Measurements from ENCODE around the gene ENTPD8. TPM values are rescaled to one million over a fixed set of nuclear protein-coding genes. Genes with fewer than 3 reads are reported as not detected.
A peak's percentile ranks its signal among the peaks of the same experiment; 100 is the strongest.

The ENTPD8 gene
- total and polyA plus RNA-seq, 2 of the 4 experiments (the other 2 are of a cell fraction): 0.07 TPM; not detected in 1

- TF ChIP-seq FOS (IDR thresholded peaks at IDR 0.05; ENCODE audit: low read depth, low read length) (no peak), RAD21 (IDR thresholded peaks at IDR 0.05; ENCODE audit: low read length) (no peak), MAZ (IDR thresholded peaks at IDR 0.05; ENCODE audit: borderline replicate concordance, low read depth, low read length) (no peak), RFX5 (IDR thresholded peaks at IDR 0.05; ENCODE audit: low read depth, low read length) (no peak), CTCF (conservative IDR thresholded peaks at IDR 0.05; ENCODE audit: low read depth, low read length) (no peak), CHD1 (IDR thresholded peaks at IDR 0.05; ENCODE audit: low read depth, low read length) (no peak), SMC3 (IDR thresholded peaks at IDR 0.05; ENCODE audit: low read depth, low read length) (no peak), MXI1 (IDR thresholded peaks at IDR 0.05; ENCODE audit: borderline replicate concordance, low read depth, low read length) (no peak), RCOR1 (IDR thresholded peaks at IDR 0.05; ENCODE audit: insufficient replicate concordance, low read length) (no peak), NFE2L2 (IDR thresholded peaks at IDR 0.05; ENCODE audit: low read depth, low read length) (no peak)
- TF ChIP-seq, protein P1, sequence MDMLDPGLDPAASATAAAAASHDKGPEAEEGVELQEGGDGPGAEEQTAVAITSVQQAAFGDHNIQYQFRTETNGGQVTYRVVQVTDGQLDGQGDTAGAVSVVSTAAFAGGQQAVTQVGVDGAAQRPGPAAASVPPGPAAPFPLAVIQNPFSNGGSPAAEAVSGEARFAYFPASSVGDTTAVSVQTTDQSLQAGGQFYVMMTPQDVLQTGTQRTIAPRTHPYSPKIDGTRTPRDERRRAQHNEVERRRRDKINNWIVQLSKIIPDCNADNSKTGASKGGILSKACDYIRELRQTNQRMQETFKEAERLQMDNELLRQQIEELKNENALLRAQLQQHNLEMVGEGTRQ (IDR thresholded peaks at IDR 0.05; ENCODE audit: low read depth, low read length): no peak
- Histone ChIP-seq H3K4ac (ENCODE audit: low read depth, low read length) (no peak overlapping the region), H3K4me1 (ENCODE audit: control insufficient read depth, insufficient read depth, low read length) (peaks cover 2% of the 10 kb centered on the region; the same call in 1 of the 2 replicates), H2AK5ac (ENCODE audit: low read depth, low read length) (no peak overlapping the region), H4K91ac (ENCODE audit: insufficient read depth, low read depth, low read length) (no peak overlapping the region), H2AFZ (replicated peaks; ENCODE audit: low read length, poor library complexity) (no peak overlapping the region), H3K9ac (ENCODE audit: low read depth, low read length) (no peak overlapping the region), H3K18ac (ENCODE audit: low read depth, low read length) (no peak overlapping the region), H4K5ac (ENCODE audit: low read depth, low read length) (no peak overlapping the region), H4K20me1 (ENCODE audit: insufficient read depth, low read length) (no peaks in the 10 kb centered on the region), H3K9me1 (ENCODE audit: insufficient read depth, low read length) (no peaks in the 10 kb centered on the region), H2BK5ac (ENCODE audit: low read depth, low read length, poor library complexity, severe bottlenecking) (no peak overlapping the region), H3K4me3 (ENCODE audit: insufficient read depth, low read depth, low read length) (no peak overlapping the region), H2BK120ac (ENCODE audit: low read depth, low read length) (no peak overlapping the region), H3K4me2 (ENCODE audit: low read depth, low read length) (no peak overlapping the region), H2AK9ac (replicated peaks; ENCODE audit: low read depth, low read length, poor library complexity) (no peak overlapping the region), H3K23ac (ENCODE audit: low read depth, low read length) (no peak overlapping the region), H3K56ac (ENCODE audit: extremely low read depth, insufficient read depth, low read length) (no peak overlapping the region), H2BK15ac (ENCODE audit: low read depth, low read length) (no peak overlapping the region), H4K8ac (ENCODE audit: low read depth in 2 of 2, low read length in 2 of 2) (no peak overlapping the region), H3K14ac (replicated peaks; ENCODE audit: low read depth, low read length) (no peak overlapping the region), H2BK20ac (ENCODE audit: low read depth, low read length) (no peak overlapping the region), H3K79me1 (ENCODE audit: low read depth in 1 of 2, low read length in 2 of 2) (no peaks in the 10 kb centered on the region), H3K27ac (ENCODE audit: insufficient read depth, low read length) (no peak overlapping the region), H3K36me3 (ENCODE audit: control insufficient read depth, insufficient read depth, low read length) (no peaks in the 10 kb centered on the region), H3K27me3 (ENCODE audit: control insufficient read depth, insufficient read depth, low read length) (no peaks in the 10 kb centered on the region), H3K9me3 (ENCODE audit: control insufficient read depth, insufficient read depth, low read length) (no peaks in the 10 kb centered on the region)
- ATAC-seq (ENCODE audit: low read depth): peak; percentile 13; the same call in 1 of the 2 replicates
- dilution Hi-C loops (cut with HindIII; ENCODE audit: low sequenced_read_pairs, unreplicated experiment) (no loop called here), intact Hi-C loops (cut with micrococcal nuclease) (no loop called here), in situ Hi-C loops (cut with MboI; ENCODE audit: low sequenced_read_pairs) (no loop called here)
- no TSS peak for BruUV-seq (replicated peaks)
- CTCF ChIA-PET: no interaction called here
- DNase-seq: no peak
- 70% methylated on average over 12 of the region's 34 CpGs; no CpG with 5 or more reads in 1 of the 2 experiments for WGBS, 2 experiments (ENCODE audit: extremely low coverage in 2 of 2, insufficient read length in 1 of 2)
- POLR2A ChIA-PET (ENCODE audit: unreplicated experiment): no interaction called here
Measured at GRCh38 chr9:137429974-137430722, 11.0 kb downstream of the ENTPD8 start.

Measured in IMR-90 (cell line).